ENCODE measurements around the gene ZNF470.

ZNF470 gene

GRCh38 chr19:56567274-56568120, at the start of gene ZNF470:
TSS of gene ZNF470 (plus strand) at chr19:56567468. CDS start at chr19:56570312, 2,844 bp downstream.
- DNase-seq (ENCODE audit: low read depth in 2 of 2) = peak; percentile 78 to 85

- no peak for DNase-seq (ENCODE audit: low read depth in 2 of 2)
Observed at GRCh38 chr19:56525214-56525860, 41.9 kb upstream of the ZNF470 start.

- DNase-seq (ENCODE audit: low read depth in 2 of 2) = no peak
Observed at GRCh38 chr19:56537442-56537841, 29.8 kb upstream of the ZNF470 start.

- peak; percentile 83 to 84 for DNase-seq (ENCODE audit: low read depth in 2 of 2)
Observed at GRCh38 chr19:56538254-56538760, 29.0 kb upstream of the ZNF470 start.

- peak in 1 of 2 donors; percentile 64 for DNase-seq (ENCODE audit: low read depth in 2 of 2)
Observed at GRCh38 chr19:56538761-56539263, 28.5 kb upstream of the ZNF470 start, which contains the start of gene ZFP28. TSS of gene ZFP28 (plus strand) at chr19:56538948. CDS start at chr19:56539019, 71 bp downstream.

- DNase-seq (ENCODE audit: low read depth in 2 of 2) = no peak
Observed at GRCh38 chr19:56543776-56544175, 23.5 kb upstream of the ZNF470 start.

GRCh38 chr19:56547535-56547934, 19.7 kb upstream of the ZNF470 start:
- no peak for DNase-seq (ENCODE audit: low read depth in 2 of 2)

GRCh38 chr19:56554272-56554869, 12.9 kb upstream of the ZNF470 start:
- no peak for DNase-seq (ENCODE audit: low read depth in 2 of 2)

- DNase-seq (ENCODE audit: low read depth in 2 of 2) = no peak
Observed at GRCh38 chr19:56562766-56563165, 4.5 kb upstream of the ZNF470 start.

GRCh38 chr19:56566904-56567273, 379 bp upstream of the ZNF470 start:
- peak; percentile 23 to 40 for DNase-seq (ENCODE audit: low read depth in 2 of 2)

- no peak for DNase-seq (ENCODE audit: low read depth in 2 of 2)
Observed at GRCh38 chr19:56572589-56572988, 5.3 kb downstream of the ZNF470 start.

- DNase-seq (ENCODE audit: low read depth in 2 of 2) = no peak
Observed at GRCh38 chr19:56573914-56574313, 6.6 kb downstream of the ZNF470 start.

GRCh38 chr19:56577719-56578602, 10.7 kb downstream of the ZNF470 start:
- no peak for DNase-seq (ENCODE audit: low read depth in 2 of 2)

- DNase-seq (ENCODE audit: low read depth in 2 of 2) = no peak
Observed at GRCh38 chr19:56594446-56594782, 27.1 kb downstream of the ZNF470 start.

GRCh38 chr19:56594783-56595547, 27.7 kb downstream of the ZNF470 start, which contains the start of gene ZNF71:
TSS of gene ZNF71 (plus strand) at chr19:56595302. CDS start at chr19:56601559, 6,257 bp downstream.
- peak; percentile 86 to 87 for DNase-seq (ENCODE audit: low read depth in 2 of 2)

GRCh38 chr19:56595548-56595899, 28.3 kb downstream of the ZNF470 start:
- peak in 1 of 2 donors; percentile 3 for DNase-seq (ENCODE audit: low read depth in 2 of 2)

GRCh38 chr19:56596676-56597075, 29.4 kb downstream of the ZNF470 start:
- DNase-seq (ENCODE audit: low read depth in 2 of 2) = no peak

- no peak for DNase-seq (ENCODE audit: low read depth in 2 of 2)
Observed at GRCh38 chr19:56597696-56598095, 30.4 kb downstream of the ZNF470 start.

GRCh38 chr19:56601375-56601774, 34.1 kb downstream of the ZNF470 start:
- no peak for DNase-seq (ENCODE audit: low read depth in 2 of 2)

GRCh38 chr19:56603829-56604228, 36.6 kb downstream of the ZNF470 start:
- DNase-seq (ENCODE audit: low read depth in 2 of 2) = no peak

Measured in stimulated activated CD4-positive, alpha-beta T cell treated with anti-CD3 and anti-CD28 coated beads, Interleukin-4, amount 100 ng/mL, for 48 hours (primary cell).